ENCODE results near the gene CD7. TPM values are rescaled to one million over a fixed set of nuclear protein-coding genes. Genes with fewer than 3 reads are reported as not detected.

The CD7 gene
- total RNA-seq, 1 experiment from 2014 or later, result 0.74 TPM

DNA sequence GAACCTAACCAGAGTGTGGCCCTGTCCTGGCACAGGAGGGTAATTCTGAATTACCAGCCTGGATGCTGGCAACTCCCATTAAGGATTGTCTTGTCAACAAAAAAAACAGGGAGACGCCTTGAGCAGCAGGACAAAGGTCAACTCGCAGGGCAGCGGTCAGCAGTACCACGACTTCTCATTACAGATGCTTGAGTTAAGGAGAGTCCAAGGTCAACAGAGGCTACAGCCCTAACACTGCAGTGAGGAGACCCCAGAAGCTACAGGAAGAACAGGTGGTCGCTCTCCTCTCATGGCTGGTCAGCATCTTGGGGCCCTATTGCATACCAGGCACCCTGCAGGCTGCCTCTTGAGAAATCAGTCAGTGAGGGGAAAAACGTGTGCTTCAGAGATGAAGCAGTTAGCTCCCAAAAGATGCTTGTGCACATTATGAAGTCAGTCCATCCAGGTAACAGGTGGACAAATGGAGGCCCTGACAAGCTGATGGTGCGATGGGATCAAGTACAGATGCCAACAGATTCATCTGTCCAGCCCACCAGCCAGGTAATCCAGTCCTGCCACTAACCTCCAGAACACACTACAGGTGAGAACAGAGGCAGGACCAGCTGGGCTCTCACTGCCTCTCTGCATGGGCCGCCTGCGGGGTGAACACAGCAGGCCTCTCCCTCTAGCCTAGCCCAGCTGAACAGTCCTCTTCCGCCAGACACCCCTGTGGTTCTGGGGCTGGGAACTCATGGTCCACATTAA, 48.1 kb downstream of the CD7 start:
- no peak overlapping the region for H3K4me3 Mint-ChIP-seq
- peak overlapping the region; percentile 8; the same call in 1 of the 2 replicates for H3K27ac Mint-ChIP-seq
- CTCF ChIA-PET, result no interaction called here
- no peak for DNase-seq (ENCODE audit: low spot score)
- H3K27me3 Mint-ChIP-seq (ENCODE audit: low read depth), result no peaks in the 10 kb centered on the region
- H3K36me3 Mint-ChIP-seq, result peaks cover 59% of the 10 kb centered on the region
- no peak for ATAC-seq
- no peak for TF ChIP-seq HMGXB4 (CRISPR knock-in tag; IDR thresholded peaks at IDR 0.05)
- TF ChIP-seq ZNF423 (CRISPR knock-in tag; IDR thresholded peaks at IDR 0.05), result 0 out of 2 replicates have a peak, but pooled peaks have one; percentile 25
- TF ChIP-seq TEAD4 (CRISPR knock-in tag; IDR thresholded peaks at IDR 0.05), result no peak
- peaks cover 50% of the 10 kb centered on the region for H3K4me1 Mint-ChIP-seq
- H3K9me3 Mint-ChIP-seq, result no peaks in the 10 kb centered on the region
- POLR2A ChIA-PET, result interaction anchor here (1.8 kb wide), 1 partner anchor 14 kb away, joined by 5 read pairs; no protein-coding TSS in a partner anchor

DNA sequence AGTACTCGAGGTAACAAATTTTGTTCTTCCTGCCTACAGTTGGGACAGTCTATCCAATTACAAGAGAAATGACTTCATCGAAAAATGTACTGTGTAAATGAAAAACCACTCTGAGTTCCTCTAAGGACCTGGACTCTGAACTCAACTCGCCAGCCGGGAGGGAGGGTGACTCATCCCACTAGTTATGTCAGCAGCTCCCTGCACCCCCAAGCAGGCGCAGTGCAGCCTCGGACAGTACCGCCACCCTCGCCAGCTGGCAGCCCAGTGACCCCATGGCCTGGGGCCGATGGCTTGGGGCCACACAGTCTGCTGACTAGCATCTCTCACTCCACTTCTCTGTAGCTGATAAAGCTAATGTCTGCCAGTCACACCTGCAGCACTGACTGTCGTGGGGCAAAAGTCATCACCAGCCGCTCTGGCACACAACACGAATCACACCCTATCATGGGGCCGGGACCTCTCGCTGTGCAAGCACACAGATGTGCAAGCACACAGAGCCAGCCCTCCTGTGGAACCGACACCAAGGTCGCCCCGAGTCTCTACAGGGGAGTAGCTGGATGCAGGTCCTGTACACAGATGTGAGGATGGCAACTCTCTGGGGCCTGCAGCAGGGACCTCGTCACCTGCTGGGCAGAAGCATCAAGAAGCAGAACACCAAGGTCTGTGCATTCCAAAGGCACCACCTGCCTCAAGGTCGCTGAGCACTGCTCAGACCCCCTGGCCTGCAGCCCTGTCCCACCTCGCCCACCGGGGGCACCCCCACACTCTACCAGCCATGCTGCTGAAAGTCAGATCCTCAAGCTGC, 49.6 kb downstream of the CD7 start:
- no peak for TF ChIP-seq ZNF317 (CRISPR knock-in tag; IDR thresholded peaks at IDR 0.05; ENCODE audit: borderline replicate concordance, low read depth)
- TF ChIP-seq GABPB1 (CRISPR knock-in tag; IDR thresholded peaks at IDR 0.05), result peak; percentile 77
- TF ChIP-seq SMAD4 (CRISPR knock-in tag; IDR thresholded peaks at IDR 0.05), result no peak
- TF ChIP-seq CBFB (CRISPR knock-in tag; IDR thresholded peaks at IDR 0.05; ENCODE audit: low read depth), result no peak
- ChIA-PET CTCF (interaction anchor here (0.5 kb wide), 1 partner anchor 546 kb away, joined by 3 read pairs; no protein-coding TSS in a partner anchor), POLR2A (no interaction called here)
- ATAC-seq, result no peak
- H3K4me1 Mint-ChIP-seq, result peaks cover 46% of the 10 kb centered on the region
- H3K27me3 Mint-ChIP-seq (ENCODE audit: low read depth), result no peaks in the 10 kb centered on the region
- no peak for DNase-seq (ENCODE audit: low spot score)
- no peak overlapping the region for H3K4me3 Mint-ChIP-seq
- peak overlapping the region; percentile 63 for H3K27ac Mint-ChIP-seq
- H3K9me3 Mint-ChIP-seq, result no peaks in the 10 kb centered on the region
- H3K36me3 Mint-ChIP-seq, result peaks cover 75% of the 10 kb centered on the region

- Mint-ChIP-seq H3K4me1 (peaks cover 33% of the 10 kb centered on the region), H3K4me3 (no peak overlapping the region), H3K36me3 (peaks cover 78% of the 10 kb centered on the region), H3K9me3 (peaks cover 1% of the 10 kb centered on the region), H3K27ac (peak overlapping the region; percentile 51; the same call in 1 of the 2 replicates), H3K27me3 (ENCODE audit: low read depth) (no peaks in the 10 kb centered on the region)
- POLR2A ChIA-PET, result interaction anchor here (0.6 kb wide), 1 partner anchor 119 kb away, joined by 5 read pairs; no protein-coding TSS in a partner anchor
- CTCF ChIA-PET, result interaction anchor here (1.5 kb wide), 1 partner anchor 30 kb away, joined by 3 read pairs; no protein-coding TSS in a partner anchor
- DNase-seq (ENCODE audit: low spot score) (no peak), ATAC-seq (no peak)
- TF ChIP-seq ZBTB21 (CRISPR knock-in tag; IDR thresholded peaks at IDR 0.05; ENCODE audit: borderline replicate concordance), result no peak
- TF ChIP-seq ZMAT4 (CRISPR knock-in tag; IDR thresholded peaks at IDR 0.05), result no peak
- TF ChIP-seq, protein P1, sequence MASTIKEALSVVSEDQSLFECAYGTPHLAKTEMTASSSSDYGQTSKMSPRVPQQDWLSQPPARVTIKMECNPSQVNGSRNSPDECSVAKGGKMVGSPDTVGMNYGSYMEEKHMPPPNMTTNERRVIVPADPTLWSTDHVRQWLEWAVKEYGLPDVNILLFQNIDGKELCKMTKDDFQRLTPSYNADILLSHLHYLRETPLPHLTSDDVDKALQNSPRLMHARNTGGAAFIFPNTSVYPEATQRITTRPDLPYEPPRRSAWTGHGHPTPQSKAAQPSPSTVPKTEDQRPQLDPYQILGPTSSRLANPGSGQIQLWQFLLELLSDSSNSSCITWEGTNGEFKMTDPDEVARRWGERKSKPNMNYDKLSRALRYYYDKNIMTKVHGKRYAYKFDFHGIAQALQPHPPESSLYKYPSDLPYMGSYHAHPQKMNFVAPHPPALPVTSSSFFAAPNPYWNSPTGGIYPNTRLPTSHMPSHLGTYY (CRISPR knock-in tag; IDR thresholded peaks at IDR 0.05), result no peak
- TF ChIP-seq, protein P2, sequence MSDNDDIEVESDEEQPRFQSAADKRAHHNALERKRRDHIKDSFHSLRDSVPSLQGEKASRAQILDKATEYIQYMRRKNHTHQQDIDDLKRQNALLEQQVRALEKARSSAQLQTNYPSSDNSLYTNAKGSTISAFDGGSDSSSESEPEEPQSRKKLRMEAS (CRISPR knock-in tag; IDR thresholded peaks at IDR 0.05), result no peak
- TF ChIP-seq, protein P3, sequence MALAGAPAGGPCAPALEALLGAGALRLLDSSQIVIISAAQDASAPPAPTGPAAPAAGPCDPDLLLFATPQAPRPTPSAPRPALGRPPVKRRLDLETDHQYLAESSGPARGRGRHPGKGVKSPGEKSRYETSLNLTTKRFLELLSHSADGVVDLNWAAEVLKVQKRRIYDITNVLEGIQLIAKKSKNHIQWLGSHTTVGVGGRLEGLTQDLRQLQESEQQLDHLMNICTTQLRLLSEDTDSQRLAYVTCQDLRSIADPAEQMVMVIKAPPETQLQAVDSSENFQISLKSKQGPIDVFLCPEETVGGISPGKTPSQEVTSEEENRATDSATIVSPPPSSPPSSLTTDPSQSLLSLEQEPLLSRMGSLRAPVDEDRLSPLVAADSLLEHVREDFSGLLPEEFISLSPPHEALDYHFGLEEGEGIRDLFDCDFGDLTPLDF (CRISPR knock-in tag; IDR thresholded peaks at IDR 0.05), result no peak
- no peak for TF ChIP-seq ZNF532 (CRISPR knock-in tag; IDR thresholded peaks at IDR 0.05; ENCODE audit: borderline replicate concordance)
- TF ChIP-seq NR2C2 (CRISPR knock-in tag; IDR thresholded peaks at IDR 0.05), result no peak
- TF ChIP-seq ZNF423 (CRISPR knock-in tag; IDR thresholded peaks at IDR 0.05), result no peak
- no peak for TF ChIP-seq TEAD4 (CRISPR knock-in tag; IDR thresholded peaks at IDR 0.05)
- no peak for TF ChIP-seq GRHL2 (CRISPR knock-in tag; IDR thresholded peaks at IDR 0.05; ENCODE audit: insufficient replicate concordance, severe bottlenecking)
- no peak for TF ChIP-seq CBFB (CRISPR knock-in tag; IDR thresholded peaks at IDR 0.05; ENCODE audit: low read depth)
- TF ChIP-seq GTF2I (CRISPR knock-in tag; conservative IDR thresholded peaks at IDR 0.05), result no peak
Observed at GRCh38 chr17:82266142-82266541, 51.3 kb downstream of the CD7 start.

All from WTC11 (cell line).